Caco-2 (cell line): ENCODE results near the gene ADCYAP1R1. TPM values are rescaled to one million over a fixed set of nuclear protein-coding genes. Genes with fewer than 3 reads are reported as not detected.

Source experiments
- BruUV-seq: library from RNA; stranded (reverse); fragments of 400-500 nt; replicated peaks from 2 replicates; lab custom pipeline; 2021; lab: Mats Ljungman, UMichigan
- CTCF ChIA-PET: fragments of 300-600 bp; sonication (Branson Sonifier 250); formaldehyde crosslinking; loops from one replicate; lab custom pipeline; 2022; ENCODE audit warnings: antibody characterized with exemption; lab: Charles Lee
- POLR2A ChIA-PET: fragments of 300-600 bp; sonication (Branson Sonifier 250); formaldehyde crosslinking; loops from one replicate; lab custom pipeline; 2022; ENCODE audit warnings: antibody characterized with exemption; lab: Charles Lee
- DNase-seq, 2 experiments: peaks; one replicate each; pipeline versions ENCODE4 v3.0.0 to v3.0.0-alpha.2; 2020 to 2022
- H3K27me3 ChIP-seq: replicated peaks from 2 replicates; pipeline ENCODE4 v1.6.0; 2011; ENCODE audit warnings: low read length; ENCODE audit not compliant: control insufficient read depth, insufficient read depth
- H3K36me3 ChIP-seq: 2 replicates; pipeline ENCODE4 v1.5.1; 2011; ENCODE audit warnings: low read length; ENCODE audit not compliant: control insufficient read depth, insufficient read depth
- H3K4me1 ChIP-seq: fragments of 250-450 bp; sonication (Bioruptor Pico); 2 replicates; pipeline ENCODE4 v1.5.1; 2020; ENCODE audit warnings: mild to moderate bottlenecking
- H3K4me3 ChIP-seq: 2 replicates; pipeline ENCODE4 v1.5.1; 2011; ENCODE audit warnings: low read depth, mild to moderate bottlenecking, control low read depth, low read length
- H3K9me3 ChIP-seq: fragments of 250-450 bp; sonication (Bioruptor Pico); 2 replicates; pipeline ENCODE4 v1.5.1; 2020; ENCODE audit warnings: mild to moderate bottlenecking, moderate library complexity
- H3K27ac Mint-ChIP-seq: one replicate; pipeline ENCODE4 v1.8.0; 2022; ENCODE audit warnings: mixed read lengths; ENCODE audit not compliant: unreplicated experiment
- H3K27me3 Mint-ChIP-seq: one replicate; pipeline ENCODE4 v1.8.0; 2022; ENCODE audit warnings: mixed read lengths; ENCODE audit not compliant: insufficient read depth, unreplicated experiment
- H3K36me3 Mint-ChIP-seq: one replicate; pipeline ENCODE4 v1.8.0; 2022; ENCODE audit warnings: mild to moderate bottlenecking, mixed read lengths; ENCODE audit not compliant: insufficient read depth, unreplicated experiment
- H3K4me1 Mint-ChIP-seq: one replicate; pipeline ENCODE4 v1.8.0; 2022; ENCODE audit warnings: low read depth, mixed read lengths; ENCODE audit not compliant: unreplicated experiment
- H3K4me3 Mint-ChIP-seq: one replicate; pipeline ENCODE4 v1.8.0; 2022; ENCODE audit warnings: mild to moderate bottlenecking, moderate library complexity, mixed read lengths; ENCODE audit not compliant: unreplicated experiment
- H3K9me3 Mint-ChIP-seq: one replicate; pipeline ENCODE4 v1.8.0; 2022; ENCODE audit warnings: mixed read lengths; ENCODE audit not compliant: unreplicated experiment
- CTCF ChIP-seq, 2 experiments: fragments of 200-600 bp in 1 of 2; IDR thresholded peaks; 1 replicate in 1 of 2; 2 replicates in 1 of 2; pipeline versions ENCODE4 v1.5.1 to v1.8.0; 2011 to 2022; ENCODE audit warnings: antibody characterized with exemption in 1 of 2, control low read depth in 1 of 2, inconsistent platforms in 1 of 2, low read depth in 1 of 2, low read length in 1 of 2, mild to moderate bottlenecking in 1 of 2, moderate library complexity in 1 of 2; ENCODE audit not compliant: insufficient read depth in 1 of 2, severe bottlenecking in 1 of 2, unreplicated experiment in 1 of 2
- intact Hi-C: fragments of 100-400 bp; cut with micrococcal nuclease; formaldehyde crosslinking; loops from one replicate; pipeline ENCODE4 v1.10.0; 2022; ENCODE audit not compliant: unreplicated experiment
- total RNA-seq: library from RNA; stranded (reverse); gene quantifications from 2 replicates; pipeline ENCODE4 v1.2.3, GENCODE V29; 2022

Gene ADCYAP1R1
- total RNA-seq, 1 experiment from 2014 or later = not detected

GRCh38 chr7:31029251-31030042 lies 22.7 kb upstream of the ADCYAP1R1 start:
- ChIA-PET POLR2A (no interaction called here), CTCF (no interaction called here)
- intact Hi-C loops = no loop called here
- Mint-ChIP-seq H3K36me3 (no peaks in the 10 kb centered on the region), H3K4me3 (no peak overlapping the region), H3K9me3 (no peaks in the 10 kb centered on the region), H3K27ac (no peak overlapping the region), H3K4me1 (no peaks in the 10 kb centered on the region), H3K27me3 (peaks cover 15% of the 10 kb centered on the region)
- TF ChIP-seq CTCF (IDR thresholded peaks at IDR 0.05; ENCODE audit: insufficient read depth in 1 of 2, low read depth in 1 of 2, low read length in 1 of 2, severe bottlenecking in 1 of 2, unreplicated experiment in 1 of 2) = no peak
- Histone ChIP-seq H3K27me3 (no peaks in the 10 kb centered on the region), H3K4me3 (no peak overlapping the region), H3K4me1 (no peaks in the 10 kb centered on the region), H3K9me3 (no peaks in the 10 kb centered on the region), H3K36me3 (no peaks in the 10 kb centered on the region)
- no peak for DNase-seq
- no TSS peak for BruUV-seq

- intact Hi-C loops = no loop called here
- Histone ChIP-seq H3K9me3 (no peaks in the 10 kb centered on the region), H3K36me3 (no peaks in the 10 kb centered on the region), H3K4me1 (no peaks in the 10 kb centered on the region), H3K27me3 (no peaks in the 10 kb centered on the region; the same call in 1 of the 2 replicates), H3K4me3 (no peak overlapping the region)
- Mint-ChIP-seq H3K27ac (no peak overlapping the region), H3K4me3 (no peak overlapping the region), H3K27me3 (peaks cover 33% of the 10 kb centered on the region), H3K36me3 (no peaks in the 10 kb centered on the region), H3K4me1 (no peaks in the 10 kb centered on the region), H3K9me3 (no peaks in the 10 kb centered on the region)
- CTCF ChIA-PET = interaction anchor here (1.0 kb wide), 1 partner anchor 50 kb away, joined by 3 read pairs; no protein-coding TSS in a partner anchor
- DNase-seq = no peak
- TF ChIP-seq CTCF (IDR thresholded peaks at IDR 0.05; ENCODE audit: insufficient read depth in 1 of 2, low read depth in 1 of 2, low read length in 1 of 2, severe bottlenecking in 1 of 2, unreplicated experiment in 1 of 2) = no peak
- no TSS peak for BruUV-seq
- POLR2A ChIA-PET = no interaction called here
Measured at GRCh38 chr7:31033674-31034300, 18.3 kb upstream of the ADCYAP1R1 start.

- intact Hi-C loops = no loop called here
- BruUV-seq = no TSS peak
- H3K27me3 Mint-ChIP-seq = peaks cover 35% of the 10 kb centered on the region
- Histone ChIP-seq H3K27me3 (no peaks in the 10 kb centered on the region; the same call in 1 of the 2 replicates), H3K4me3 (no peak overlapping the region), H3K36me3 (no peaks in the 10 kb centered on the region), H3K9me3 (no peaks in the 10 kb centered on the region), H3K4me1 (no peaks in the 10 kb centered on the region)
- no peak for DNase-seq
- TF ChIP-seq CTCF (IDR thresholded peaks at IDR 0.05; ENCODE audit: insufficient read depth in 1 of 2, low read depth in 1 of 2, low read length in 1 of 2, severe bottlenecking in 1 of 2, unreplicated experiment in 1 of 2) = no peak
- no peak overlapping the region for H3K27ac Mint-ChIP-seq
- H3K36me3 Mint-ChIP-seq = no peaks in the 10 kb centered on the region
- ChIA-PET POLR2A (no interaction called here), CTCF (no interaction called here)
- no peak overlapping the region for H3K4me3 Mint-ChIP-seq
- no peaks in the 10 kb centered on the region for H3K9me3 Mint-ChIP-seq
- no peaks in the 10 kb centered on the region for H3K4me1 Mint-ChIP-seq
Measured at GRCh38 chr7:31036924-31037323, 15.2 kb upstream of the ADCYAP1R1 start.
